Sigmoid colon (tissue), 3 donors: ENCODE measurements around the gene ARID5B.

Source experiments
- CTCF ChIP-seq, 4 experiments: fragments of 450-650 bp in 3 of 4; fragments of 200-600 bp in 1 of 4; IDR thresholded peaks; one replicate each; pipeline ENCODE4 v1.5.1; 2016 to 2019; ENCODE audit warnings: antibody characterized with exemption in 4 of 4, mild to moderate bottlenecking in 3 of 4, moderate library complexity in 2 of 4
- POLR2A ChIP-seq, 2 donors: fragments of 450-650 bp; IDR thresholded peaks; one replicate each; pipeline ENCODE4 v1.6.1; 2016; ENCODE audit warnings: antibody characterized with exemption in 2 of 2, mild to moderate bottlenecking in 2 of 2, moderate library complexity in 2 of 2

GRCh38 chr10:61870526-61870895 lies 31.0 kb upstream of the ARID5B start:
- TF ChIP-seq CTCF (IDR thresholded peaks at IDR 0.05) (no peak), POLR2A (IDR thresholded peaks at IDR 0.05) (no peak)
